NCI-H2171 (cell line): ENCODE measurements around the gene YTHDF1.
"Not testable (repeated sequence)": the region's sequence is repeated elsewhere in the genome, so short reads cannot be mapped to it uniquely, and the experiment has no call there.

Experiments used
- DNase-seq: peaks from one replicate; lab custom pipeline; 2025; lab: John Stamatoyannopoulos, UW

The YTHDF1 gene

DNA sequence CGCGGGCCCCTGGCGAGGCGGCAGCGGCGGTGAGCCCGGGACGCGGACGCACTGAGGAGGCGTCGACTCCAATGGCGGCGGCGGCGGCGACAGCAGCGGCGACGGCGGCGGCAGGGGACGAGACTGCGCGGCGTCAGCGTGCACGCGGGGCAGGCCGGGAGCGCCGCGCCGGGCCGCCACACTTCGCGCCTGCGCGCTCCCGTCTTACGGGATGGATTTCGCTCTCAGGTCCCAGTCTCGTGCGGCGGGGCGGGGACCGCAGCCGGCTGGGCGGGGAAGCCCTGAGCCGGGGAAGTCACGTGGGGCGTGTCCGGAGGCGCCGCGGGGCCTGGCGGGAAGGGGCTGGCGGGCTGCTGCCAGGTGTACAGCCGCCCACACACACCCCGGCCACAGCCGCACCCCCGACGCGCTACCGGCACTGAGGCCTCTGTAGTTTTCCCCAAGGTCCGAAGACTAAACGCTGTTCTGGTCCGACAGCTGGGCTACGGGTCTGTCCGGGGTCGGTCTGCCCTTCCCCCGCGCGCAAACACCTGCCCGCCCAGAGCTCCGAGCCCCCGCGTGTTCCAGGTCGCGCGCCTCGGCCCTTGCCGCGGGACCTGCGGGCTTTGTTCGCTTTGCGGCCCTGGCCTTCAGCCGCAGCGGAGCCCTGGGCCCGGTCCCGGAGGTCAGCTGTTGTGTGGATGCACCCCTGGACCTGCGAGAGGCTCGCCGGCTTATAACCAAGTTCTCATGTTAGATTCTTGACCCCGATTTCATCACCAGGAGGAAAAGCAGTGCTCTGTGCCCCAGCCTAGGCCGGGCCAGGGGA, at the start of gene YTHDF1:
Gene YTHDF1, minus strand, starts transcription at position 91 of the 808 bp plus-strand sequence. CDS start 239 bp downstream, outside the sequence.
- peak; percentile 98 for DNase-seq

DNA sequence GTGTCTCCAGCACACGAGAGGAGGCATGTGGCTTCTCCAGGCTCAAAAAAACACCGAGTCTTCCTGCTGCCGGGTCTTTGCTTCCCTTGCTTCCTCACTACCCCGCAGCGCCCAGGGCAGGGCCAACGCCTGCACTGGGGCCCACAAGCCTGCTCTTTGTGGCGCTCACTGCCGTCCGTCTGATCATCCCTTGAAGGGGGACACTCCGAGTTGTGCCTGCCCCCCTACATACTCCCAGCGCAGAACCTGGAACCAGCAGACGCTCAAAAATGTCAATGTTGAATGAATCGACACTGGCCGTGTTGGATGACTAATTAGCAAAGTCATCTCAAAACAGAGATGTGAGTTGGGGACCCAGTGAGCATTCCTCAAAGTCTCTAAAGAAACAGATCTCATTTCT, 48.6 kb upstream of the YTHDF1 start:
- DNase-seq = no peak

DNA sequence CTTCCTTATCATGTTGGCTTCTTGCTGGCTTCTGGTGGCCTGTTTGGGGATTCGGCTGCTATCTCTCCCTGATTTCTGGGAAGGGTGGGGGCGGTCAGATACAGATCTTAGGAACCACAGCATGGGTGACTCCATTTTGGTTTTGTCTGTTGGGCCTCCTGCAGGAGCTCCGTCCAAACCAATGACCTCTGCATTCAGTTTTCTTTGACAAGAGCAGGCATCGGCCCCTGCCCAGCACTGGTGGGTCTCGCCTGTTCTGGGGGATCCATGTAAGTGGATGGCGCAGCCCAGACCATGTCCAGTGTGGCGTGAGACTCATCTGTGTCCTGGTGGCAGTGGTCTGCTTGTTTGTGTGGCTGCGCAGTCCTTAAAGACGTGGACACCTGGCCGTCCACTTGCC, 48.1 kb upstream of the YTHDF1 start:
- DNase-seq = no peak

DNA sequence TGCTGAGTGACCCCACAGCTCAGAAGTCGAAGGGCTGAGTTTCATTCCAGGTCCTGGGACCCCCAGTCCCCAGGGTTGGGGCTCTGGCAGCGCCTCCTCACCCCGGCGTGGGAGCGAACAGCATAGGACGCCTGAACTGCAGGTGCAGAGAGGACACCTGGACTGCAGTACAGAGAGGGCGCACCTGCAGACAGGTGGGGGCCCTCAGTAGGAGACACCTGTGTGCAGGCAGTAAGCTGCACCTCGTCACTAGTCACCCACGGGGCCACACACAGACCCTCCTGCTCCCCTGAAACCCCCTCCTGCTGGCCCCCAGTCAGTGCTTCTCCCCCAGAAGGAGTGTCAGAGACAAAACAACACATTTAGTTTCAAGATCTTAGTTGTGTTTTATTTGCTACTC, 46.9 kb upstream of the YTHDF1 start:
- no peak for DNase-seq

DNA sequence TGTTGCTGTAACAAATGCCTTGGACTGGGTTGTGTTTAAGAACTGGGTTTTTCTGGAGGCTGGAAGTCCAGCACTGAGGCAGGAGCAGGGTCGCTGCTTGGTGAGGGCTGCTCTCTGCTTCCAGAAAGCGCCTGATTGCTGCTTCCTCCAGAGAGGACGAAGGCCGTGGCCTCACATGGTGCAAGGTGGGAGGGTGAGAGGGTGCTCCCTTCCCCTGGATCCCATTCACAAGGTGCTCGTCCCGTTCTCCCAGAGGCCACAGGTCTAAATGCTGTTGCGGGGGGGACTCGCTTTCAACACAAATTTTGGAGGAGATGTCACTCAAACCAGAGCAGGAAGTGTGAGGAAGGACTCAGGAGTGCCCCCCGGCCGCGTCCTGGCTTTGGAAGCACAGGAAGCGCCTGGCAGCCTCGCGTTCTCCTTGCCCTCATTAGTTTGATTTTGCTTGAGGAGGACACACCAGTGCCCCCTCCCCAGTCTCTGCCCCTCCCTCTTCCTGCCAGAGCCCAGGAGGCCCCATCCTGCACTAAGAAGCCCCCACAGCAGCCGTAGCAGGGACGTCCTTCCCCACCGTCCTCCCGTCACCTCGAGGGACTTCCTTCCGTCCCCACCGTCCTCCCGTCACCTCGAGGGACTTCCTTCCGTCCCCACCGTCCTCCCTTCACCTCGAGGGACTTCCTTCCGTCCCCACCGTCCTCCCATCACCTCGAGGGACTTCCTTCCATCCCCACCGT, 46.0 kb upstream of the YTHDF1 start:
- no peak for DNase-seq

DNA sequence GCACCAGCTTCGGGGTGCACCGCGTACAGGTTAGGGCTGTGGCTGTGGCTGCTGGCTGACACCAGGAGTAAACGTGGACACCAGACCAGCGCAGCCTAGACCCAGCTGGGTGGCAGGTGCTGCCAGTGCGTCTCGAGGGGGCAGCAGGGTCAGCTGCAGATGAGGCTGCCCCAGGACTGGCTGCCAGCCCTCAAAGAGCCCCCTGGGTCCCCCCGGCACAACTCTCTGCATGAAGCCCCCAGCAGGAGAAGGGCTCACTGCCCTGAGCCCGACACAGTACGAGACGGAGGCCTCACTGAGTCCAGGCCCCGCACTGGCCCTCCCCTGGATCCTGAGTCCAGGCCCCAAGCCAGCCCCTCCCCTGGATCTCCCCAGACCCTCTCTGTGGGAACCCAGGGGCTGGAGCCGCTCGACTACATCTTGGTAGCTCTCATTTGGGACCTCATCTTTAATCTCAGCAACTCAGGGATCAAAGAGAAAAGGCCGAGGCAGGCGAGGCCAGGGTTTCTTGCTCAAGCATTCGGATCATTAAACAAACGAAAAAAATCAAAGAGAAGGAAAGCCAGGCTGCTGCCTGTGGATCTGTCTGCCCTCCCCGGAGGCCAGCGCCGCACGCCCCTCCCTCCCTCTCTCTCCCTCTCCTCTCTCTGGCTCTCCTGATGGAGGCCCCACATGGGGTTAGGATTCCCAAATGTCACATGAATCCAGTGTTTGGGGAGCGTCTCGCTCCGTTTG, 45.3 kb upstream of the YTHDF1 start:
- DNase-seq = peak; percentile 39

DNA sequence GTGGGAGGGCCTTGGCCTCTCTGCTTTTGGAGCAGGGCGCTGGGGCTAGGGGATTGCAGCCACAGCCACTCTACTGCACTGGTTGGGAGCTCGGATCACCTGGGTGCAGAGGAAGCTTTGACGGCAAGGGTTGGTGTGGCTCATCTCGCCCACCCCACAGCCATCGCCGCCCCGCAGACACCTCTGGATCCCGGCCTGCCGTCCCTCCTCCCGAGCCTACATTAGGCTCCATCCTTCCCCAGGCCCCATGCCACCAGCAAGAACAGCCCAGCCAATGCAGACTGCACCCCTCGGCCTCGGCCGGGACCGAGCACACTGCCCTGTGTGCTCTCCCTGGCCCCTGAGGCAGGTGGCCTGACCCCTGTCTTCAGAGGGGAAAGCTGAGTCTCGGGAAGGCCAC, 44.6 kb upstream of the YTHDF1 start:
- DNase-seq = no peak

DNA sequence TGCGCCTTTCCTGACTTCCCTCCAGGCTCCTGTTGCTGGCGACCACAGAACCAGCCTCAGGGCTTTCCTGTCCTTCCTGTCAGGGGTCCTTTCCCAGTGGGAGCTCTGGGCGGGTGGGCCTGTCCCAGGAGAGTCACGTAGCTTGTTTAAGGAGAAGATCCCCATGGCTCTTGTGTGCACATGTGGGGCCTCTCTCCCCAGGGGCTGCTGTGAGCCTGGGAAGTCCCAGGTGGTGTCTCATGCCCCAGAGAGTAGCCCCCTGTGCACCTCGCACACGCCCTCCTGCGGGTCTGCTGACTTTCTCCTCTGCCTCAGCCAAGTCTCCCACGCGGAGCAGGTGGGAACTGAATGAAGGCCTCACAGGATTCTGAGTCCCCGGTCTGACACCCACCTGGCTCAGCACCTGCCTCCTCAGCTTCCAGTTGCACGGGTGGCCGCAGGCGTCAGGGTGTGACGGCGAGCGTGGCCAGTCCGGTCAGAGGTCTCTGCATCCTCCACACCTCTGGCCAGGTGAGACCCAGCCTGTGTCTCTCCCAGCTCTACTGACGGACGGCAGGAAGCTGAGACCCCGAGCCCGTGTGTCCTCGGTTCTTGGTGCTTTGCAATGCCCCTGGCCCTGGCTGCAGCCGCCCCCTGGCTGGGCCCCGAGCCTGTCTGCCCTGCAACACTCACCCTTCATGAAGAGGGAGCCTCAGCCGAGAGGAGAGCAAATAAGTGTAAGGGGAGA, 44.0 kb upstream of the YTHDF1 start:
- no peak for DNase-seq

DNA sequence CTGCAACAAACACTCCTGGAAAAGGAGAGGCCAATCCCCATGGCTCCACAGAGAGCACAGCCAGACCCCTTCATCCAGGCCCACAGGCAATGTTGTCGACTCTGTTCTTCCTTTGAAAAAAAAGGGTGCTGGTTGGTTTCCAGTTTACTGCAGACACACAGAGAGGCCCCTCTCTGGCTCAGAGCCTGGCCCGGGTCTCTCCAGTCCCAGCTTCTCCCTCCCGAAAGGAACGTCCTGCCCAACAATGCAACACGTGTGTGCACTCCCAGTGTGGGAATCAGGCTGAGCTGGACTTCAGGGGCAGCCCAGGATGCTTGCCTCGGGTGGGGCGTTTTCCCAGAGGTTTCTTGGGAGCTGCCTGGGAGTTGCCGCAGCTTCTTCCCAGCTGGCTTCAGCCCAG, 42.9 kb upstream of the YTHDF1 start:
- DNase-seq = no peak

DNA sequence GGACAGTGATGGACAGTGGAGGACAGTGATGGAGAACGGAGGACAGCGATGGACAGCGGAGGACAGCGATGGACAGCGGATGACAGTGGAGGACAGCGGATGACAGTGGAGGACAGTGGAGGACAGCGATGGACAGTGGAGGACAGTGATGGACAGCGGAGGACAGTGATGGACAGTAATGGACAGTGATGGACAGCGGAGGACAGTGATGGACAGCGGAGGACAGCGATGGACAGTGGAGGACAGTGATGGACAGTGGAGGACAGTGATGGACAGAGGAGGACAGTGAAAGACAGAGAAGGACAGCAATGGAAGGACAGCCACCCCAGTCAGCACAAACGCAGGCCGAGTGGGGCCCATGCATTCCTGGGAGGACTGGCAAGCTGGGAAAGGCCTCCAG, 41.7 kb upstream of the YTHDF1 start:
- DNase-seq = no peak

DNA sequence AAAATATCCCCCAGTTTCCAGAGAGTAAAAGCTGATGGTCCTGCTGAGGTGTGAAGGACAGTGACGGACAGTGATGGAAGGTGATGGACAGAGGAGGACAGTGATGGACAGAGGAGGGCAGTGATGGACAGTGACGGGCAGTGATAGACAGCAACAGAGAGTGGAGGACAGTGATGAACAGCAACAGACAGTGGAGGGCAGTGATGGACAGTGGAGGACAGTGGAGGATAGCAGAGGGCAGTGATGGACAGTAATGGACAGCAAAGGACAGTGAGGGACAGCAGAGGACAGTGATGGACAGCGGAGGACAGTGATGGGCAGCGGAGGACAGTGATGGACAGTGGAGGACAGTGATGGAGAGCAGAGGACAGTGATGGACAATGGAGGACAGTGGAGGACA, 41.0 kb upstream of the YTHDF1 start:
- no peak for DNase-seq

DNA sequence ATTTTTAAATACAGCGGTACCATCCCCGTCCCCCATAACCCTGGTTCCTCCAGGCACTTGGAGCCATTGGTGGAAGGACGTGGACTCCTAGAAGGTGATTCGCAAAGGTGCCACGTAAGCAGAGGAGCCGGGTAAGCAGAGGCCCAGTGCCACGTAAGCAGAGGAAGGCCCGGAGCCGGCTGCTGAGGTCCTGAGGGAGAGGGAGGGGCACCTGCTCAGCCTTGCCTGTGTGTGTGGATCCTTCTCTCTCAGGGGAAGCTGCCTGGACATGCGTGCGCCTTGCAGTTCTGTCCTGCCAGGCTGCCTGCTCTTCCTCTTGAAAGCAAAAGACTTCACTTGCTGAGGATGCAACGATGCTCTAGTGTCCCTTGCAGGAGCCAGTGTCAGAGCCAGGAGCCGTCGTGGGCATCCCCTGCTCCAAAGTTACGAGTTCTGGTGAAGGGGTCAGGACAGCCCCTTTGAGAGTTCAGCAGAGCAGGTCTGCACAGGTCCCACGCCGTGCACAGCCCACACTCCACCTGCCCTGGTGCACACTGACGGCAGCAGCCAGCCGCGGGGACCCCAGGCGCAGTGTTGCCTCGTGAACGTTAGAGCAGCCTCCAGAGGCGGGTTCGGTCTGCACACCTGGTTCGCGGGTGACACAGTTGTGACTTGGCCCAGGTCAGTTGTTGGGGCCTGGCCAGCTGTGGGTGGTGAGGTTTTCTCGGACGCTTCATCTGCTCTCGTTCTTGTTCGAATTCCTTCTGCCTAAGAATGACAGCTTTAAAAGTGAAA, 40.2 kb upstream of the YTHDF1 start:
- DNase-seq = peak; percentile 64

DNA sequence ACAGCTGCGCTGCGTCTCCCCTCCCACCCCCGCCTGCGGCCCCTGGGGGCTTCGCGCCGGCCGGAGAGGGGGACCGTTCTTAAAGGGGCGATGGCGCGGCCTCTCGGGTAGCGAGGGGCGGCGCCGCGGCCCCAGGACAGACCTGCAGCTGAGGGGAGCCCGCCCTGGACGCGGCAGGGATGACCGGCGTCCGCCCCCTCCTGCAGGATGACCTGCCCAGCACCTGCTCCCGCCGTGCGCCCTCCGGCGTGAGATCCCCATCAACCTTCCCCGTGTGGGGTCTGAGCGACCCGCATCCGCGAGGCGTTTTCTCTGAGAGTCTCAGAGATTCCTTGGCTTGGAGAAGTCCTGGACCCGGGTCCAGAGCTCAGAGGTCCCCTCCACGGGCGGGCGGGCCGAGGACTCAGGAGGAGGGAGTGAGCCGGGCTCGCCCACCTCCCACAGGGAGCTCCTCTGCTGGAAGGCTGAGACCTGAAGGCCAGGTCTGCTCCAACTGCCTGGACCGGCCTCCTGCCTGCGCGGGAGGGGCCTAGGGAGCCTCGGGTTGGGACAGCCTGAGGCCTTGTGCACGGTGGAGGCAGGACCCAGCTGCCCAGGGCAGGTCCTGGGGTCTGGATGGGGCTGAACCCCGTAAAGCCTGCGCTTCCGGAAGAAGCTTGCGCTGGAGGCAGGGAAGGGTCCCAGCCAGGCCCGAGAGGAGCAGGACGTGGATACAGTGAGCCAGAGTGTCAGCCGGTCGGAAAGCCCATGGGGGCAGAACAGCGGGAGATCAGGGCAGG, 38.9 kb upstream of the YTHDF1 start:
- no peak for DNase-seq

DNA sequence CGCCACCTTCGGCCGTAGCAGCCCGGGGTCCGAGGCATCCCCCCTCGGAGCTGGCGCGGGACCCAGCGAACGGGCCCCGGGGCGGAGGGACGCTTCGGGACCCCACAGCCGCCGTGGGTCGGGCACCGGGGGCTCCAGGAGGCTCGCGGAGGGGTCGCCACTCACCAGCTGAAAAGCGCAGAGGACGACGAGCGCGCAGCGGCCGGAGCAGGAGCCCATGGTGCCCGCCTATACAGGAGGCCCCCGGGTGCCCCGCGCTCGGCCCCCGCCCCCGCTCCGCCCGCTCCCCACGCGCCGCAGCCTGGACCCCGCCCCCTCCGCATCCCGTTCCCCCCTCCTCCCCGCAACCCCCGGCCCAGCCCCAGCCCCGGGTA, 38.3 kb upstream of the YTHDF1 start, which contains the start of gene NKAIN4:
Gene NKAIN4, minus strand, starts transcription at position 232 of the 374 bp plus-strand sequence. Its CDS starts 13 bp downstream, at position 219.
- no peak for DNase-seq

DNA sequence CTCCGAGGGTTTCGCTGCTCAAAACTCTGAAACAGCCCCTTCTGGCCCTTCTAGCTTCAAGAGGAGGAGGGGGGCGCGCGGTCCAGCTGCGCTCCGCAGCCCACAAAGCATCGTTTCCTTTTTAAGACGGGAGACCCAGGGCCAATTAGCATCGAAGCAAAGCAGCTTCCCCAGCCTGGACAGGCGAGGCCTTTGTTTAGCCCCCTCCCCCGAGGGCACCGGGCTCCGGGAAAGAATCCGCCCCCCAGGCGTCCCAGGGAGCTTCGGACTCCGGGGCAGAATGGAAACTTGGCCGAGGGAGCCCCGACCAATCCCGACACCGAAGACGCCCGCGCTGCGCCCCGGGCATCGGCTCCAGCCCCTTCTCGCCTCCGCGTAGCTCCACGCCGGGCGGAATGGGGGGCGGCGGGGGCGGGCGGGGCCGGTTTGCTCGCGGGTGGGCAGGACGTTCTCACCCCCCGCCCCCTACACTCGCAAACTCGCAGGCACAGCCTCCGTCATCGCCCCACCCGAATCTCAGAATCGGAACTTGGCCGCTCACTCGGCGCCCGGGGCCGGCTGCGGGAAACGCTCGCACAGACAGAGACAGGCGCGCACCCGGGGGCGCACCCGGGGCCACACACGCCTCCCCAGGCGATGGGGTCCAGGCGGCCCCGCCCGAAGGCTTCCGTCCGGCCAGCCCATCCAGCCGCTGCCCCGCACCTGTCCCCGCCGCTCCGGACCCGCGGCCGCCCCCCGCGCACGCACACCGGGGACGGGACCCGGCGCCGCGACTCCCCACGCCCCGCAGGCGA, 37.7 kb upstream of the YTHDF1 start:
- no peak for DNase-seq

DNA sequence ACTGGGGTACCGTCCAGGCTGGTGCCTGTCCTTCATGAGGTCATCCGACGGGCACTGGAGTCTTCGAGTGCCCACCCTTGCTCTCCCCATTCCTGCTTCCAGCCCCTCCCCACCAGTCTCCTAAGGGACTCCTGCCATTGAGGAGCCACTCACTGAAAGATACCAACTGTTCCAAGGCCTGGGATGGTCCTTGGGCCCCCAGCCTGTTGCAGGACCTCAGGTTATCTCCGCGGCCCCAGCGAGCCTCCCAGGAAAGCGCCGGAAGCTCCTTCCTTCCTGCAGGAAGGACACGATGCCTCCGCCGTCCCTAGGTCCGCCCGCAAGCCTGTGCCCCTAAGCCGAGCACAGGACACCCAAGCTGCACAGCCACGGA, 37.1 kb upstream of the YTHDF1 start:
- no peak for DNase-seq

DNA sequence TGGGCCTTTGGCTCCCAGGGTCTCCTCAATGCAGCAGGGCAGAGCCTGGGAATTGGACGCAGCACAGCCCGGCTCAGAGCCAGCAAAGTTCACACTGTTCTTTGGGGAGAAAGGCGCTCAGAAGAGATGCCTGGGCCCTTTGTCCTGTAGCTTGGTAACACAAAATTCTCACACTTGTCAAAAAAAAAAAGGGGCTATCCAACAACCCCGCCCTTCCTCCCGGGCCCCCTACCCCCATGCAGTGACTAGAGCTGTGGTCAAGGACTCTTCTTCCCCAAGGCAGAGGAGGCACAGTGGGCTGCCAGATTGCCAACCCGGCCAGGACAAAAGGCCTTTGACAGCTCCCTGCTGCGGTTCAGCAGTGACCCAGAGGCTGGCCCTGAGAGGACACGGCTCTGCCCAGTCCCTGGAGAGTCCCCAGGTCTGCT, 36.4 kb upstream of the YTHDF1 start:
- no peak for DNase-seq

DNA sequence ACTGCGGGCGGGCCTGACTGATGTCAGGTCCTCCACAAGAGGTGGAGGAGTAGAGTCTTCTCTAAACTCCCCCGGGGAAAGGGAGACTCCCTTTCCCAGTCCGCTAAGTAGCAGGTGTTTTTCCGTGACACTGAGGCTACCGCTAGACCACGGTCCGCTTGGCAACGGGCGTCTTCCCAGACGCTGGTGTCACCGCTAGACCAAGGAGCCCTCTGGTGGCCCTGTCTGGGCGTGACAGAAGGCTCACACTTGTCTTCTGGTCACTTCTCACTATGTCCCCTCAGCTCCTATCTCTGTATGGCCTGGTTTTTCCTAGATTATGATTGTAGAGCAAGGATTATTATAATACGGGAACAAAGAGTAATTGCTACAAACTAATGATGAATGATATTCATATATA, 35.4 kb upstream of the YTHDF1 start:
- DNase-seq = not testable (repeated sequence)

DNA sequence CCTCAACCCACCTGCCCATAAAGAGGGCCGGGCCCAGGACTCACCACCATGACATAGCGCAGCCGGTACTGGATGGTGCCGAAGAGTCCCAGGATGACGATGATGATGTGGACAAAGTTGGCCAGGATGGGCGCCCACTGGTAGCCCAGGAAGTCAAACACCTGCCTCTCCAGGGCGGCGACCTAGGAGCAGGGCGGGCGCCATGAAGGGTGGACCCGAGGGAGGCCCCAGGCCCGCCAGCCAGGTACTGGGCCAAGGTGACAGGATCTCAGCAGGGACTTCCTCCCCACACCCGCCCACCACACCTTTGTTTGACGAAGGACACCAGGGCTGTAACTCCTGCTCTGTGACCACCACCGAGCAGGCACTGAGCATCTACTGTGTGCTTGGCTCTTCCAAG, 34.0 kb upstream of the YTHDF1 start:
- no peak for DNase-seq
